DND-41 (cell line): ENCODE measurements around the gene MACROD1.

Experiments used
- CTCF ChIP-seq: IDR thresholded peaks from 2 replicates; pipeline ENCODE4 v1.5.1; 2012; ENCODE audit warnings: borderline replicate concordance, low read length, moderate library complexity, mild to moderate bottlenecking; ENCODE audit not compliant: poor library complexity, severe bottlenecking; ENCODE audit errors: extremely low read depth
- EZH2 ChIP-seq: IDR thresholded peaks from 3 replicates; pipeline ENCODE4 v1.6.1; 2012; ENCODE audit warnings: borderline replicate concordance, low read depth, mild to moderate bottlenecking, moderate library complexity, low read length, inconsistent platforms; ENCODE audit not compliant: severe bottlenecking

- TF ChIP-seq CTCF (no peak), EZH2 (no peak)
Measured at GRCh38 chr11:64165842-64166635, at the start of gene MACROD1.
